ENCODE data around the gene TSPYL4. TPM values are rescaled to one million over a fixed set of nuclear protein-coding genes. Genes with fewer than 3 reads are reported as not detected.

TSPYL4 gene
- 13.6 TPM for total RNA-seq
- long read RNA-seq, full-length matches to known transcripts, result 6 of 6 reads
- long read RNA-seq, partial matches to known transcripts, result 0 of 6 reads
- long read RNA-seq, other reads (novel, unspliced or antisense), result 0 of 6 reads

DNA sequence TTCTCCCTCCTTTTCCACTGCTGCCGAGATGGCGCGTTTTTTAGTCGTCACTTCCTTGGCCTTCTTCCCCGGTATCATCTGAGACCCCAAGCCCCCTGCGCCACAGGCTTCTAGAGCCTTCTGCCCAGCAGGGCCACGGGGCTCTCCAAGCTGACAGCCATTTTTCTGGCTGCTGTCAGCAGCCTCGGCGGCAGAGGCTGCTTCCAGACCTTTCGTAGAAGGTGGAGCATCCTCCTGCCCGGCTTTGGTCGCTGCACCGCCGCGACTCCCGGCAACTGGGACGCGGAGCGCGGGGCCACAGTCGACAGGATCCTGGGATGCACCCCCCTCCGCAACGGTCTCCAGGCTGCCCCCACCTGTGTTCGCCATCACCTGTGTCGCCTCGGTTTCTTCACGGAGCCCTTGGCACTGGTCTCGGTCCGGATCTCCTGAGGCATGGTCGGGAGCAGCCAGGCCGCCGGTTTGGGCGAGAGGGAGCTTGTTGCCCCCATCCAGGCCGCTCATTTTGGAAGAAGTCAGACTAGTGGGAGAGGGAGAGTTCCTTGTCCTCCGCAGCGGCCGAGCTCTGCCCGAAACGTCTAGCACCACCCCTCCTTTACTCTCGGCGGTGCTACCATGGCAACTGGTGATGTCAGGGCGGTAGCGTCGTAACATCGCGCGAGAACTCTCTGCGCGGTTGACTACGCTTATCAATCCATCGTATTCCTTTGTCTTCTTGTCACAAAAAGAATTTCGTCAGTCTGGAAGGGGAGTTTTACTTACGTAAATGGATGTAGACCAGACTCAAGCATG lies at the start of gene TSPYL4:
TSS of gene TSPYL4 (minus strand) at position 571 of the 792 bp plus-strand sequence. CDS start at position 504, 67 bp downstream.
- Histone ChIP-seq H3K36me3 (no peaks in the 10 kb centered on the region), H3K4me3 (peak within 1 kb of the TSS; percentile 87), H3K9me3 (no peaks in the 10 kb centered on the region), H3K27ac (peak within 1 kb of the TSS; percentile 88), H3K27me3 (no peaks in the 10 kb centered on the region), H3K4me1 (peaks cover 42% of the 10 kb centered on the region)
- TF ChIP-seq, protein P1, sequence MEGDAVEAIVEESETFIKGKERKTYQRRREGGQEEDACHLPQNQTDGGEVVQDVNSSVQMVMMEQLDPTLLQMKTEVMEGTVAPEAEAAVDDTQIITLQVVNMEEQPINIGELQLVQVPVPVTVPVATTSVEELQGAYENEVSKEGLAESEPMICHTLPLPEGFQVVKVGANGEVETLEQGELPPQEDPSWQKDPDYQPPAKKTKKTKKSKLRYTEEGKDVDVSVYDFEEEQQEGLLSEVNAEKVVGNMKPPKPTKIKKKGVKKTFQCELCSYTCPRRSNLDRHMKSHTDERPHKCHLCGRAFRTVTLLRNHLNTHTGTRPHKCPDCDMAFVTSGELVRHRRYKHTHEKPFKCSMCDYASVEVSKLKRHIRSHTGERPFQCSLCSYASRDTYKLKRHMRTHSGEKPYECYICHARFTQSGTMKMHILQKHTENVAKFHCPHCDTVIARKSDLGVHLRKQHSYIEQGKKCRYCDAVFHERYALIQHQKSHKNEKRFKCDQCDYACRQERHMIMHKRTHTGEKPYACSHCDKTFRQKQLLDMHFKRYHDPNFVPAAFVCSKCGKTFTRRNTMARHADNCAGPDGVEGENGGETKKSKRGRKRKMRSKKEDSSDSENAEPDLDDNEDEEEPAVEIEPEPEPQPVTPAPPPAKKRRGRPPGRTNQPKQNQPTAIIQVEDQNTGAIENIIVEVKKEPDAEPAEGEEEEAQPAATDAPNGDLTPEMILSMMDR (IDR thresholded peaks at IDR 0.05), result no peak
- intact Hi-C loops (cut with DNase I), result no loop called here
- ATAC-seq (peak; percentile 98), DNase-seq (peak; percentile 95)

DNA sequence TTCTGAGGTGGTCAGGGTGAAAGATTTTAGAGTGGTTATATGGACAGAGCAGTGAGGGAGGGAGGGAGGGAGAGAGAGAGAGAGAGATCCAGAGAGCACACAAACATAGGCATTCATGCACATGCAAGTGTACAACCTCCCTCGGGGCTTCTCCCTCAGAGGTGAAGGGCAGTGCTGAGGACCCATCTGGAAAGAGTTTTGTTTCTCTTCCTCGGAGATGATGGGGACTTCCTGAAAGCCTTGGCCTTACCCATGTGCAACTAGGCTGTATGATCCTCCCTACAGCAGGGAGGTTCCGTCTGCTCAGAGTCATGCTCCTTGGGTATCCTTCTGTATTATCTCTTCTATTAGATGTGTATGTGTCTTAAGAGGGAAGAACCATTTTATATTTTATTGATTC lies 47.2 kb upstream of the TSPYL4 start:
- TF ChIP-seq, protein P1 (IDR thresholded peaks at IDR 0.05), result no peak
- H3K4me3 ChIP-seq, result no peak overlapping the region
- H3K36me3 ChIP-seq, result no peaks in the 10 kb centered on the region
- DNase-seq (no peak), ATAC-seq (no peak)
- H3K9me3 ChIP-seq, result peaks cover 8% of the 10 kb centered on the region
- intact Hi-C loops (cut with DNase I), result no loop called here
- H3K27ac ChIP-seq, result no peak overlapping the region
- no peaks in the 10 kb centered on the region for H3K4me1 ChIP-seq
- H3K27me3 ChIP-seq, result no peaks in the 10 kb centered on the region

DNA sequence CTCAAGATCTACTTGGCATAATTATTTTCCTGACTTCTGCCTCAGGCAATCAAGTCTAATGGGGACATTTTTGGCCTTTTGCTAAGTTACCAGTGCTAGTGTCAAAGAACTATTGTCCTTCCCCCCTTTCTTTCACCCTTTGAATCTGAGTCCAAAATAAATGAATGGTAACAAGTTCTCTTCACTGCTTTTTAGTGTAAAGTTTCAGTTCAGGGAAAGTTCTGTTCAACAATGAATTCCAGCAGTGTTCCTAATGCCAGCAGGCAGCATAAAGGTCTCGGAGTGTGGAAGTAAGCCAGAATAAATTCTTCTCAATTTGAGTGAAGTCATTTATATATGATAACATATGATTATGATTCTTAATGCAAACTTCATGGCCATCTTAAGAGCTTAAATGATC lies 46.7 kb upstream of the TSPYL4 start:
- intact Hi-C loops (cut with DNase I), result no loop called here
- no peak overlapping the region for H3K4me3 ChIP-seq
- no peaks in the 10 kb centered on the region for H3K36me3 ChIP-seq
- H3K27me3 ChIP-seq, result no peaks in the 10 kb centered on the region
- no peak overlapping the region for H3K27ac ChIP-seq
- no peaks in the 10 kb centered on the region for H3K4me1 ChIP-seq
- H3K9me3 ChIP-seq, result peaks cover 8% of the 10 kb centered on the region
- ATAC-seq, result no peak
- no peak for DNase-seq
- TF ChIP-seq, protein P1 (IDR thresholded peaks at IDR 0.05), result no peak

DNA sequence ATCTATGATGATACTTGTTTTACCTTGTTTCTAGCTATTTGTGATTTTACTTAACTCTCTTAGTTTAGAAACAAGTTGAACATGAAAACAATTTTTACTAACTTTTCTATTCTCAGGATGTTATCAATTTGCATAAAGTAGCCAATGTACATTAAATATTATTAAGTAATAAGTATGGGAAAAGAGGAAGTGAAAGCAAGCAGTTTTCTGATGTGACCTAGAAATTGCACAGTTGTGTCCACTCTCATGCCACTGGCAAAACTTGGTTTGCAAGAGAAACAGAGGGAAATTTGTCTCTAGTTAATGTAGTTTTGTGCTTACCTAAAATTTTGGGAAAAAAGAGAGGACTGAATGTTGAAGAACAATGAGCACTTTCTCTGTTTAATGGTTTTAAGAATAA lies 45.1 kb upstream of the TSPYL4 start:
- H3K36me3 ChIP-seq, result no peaks in the 10 kb centered on the region
- no peaks in the 10 kb centered on the region for H3K4me1 ChIP-seq
- H3K4me3 ChIP-seq, result no peak overlapping the region
- intact Hi-C loops (cut with DNase I), result no loop called here
- DNase-seq (no peak), ATAC-seq (no peak)
- TF ChIP-seq, protein P1 (IDR thresholded peaks at IDR 0.05), result no peak
- peaks cover 8% of the 10 kb centered on the region for H3K9me3 ChIP-seq
- H3K27me3 ChIP-seq, result no peaks in the 10 kb centered on the region
- H3K27ac ChIP-seq, result no peak overlapping the region

DNA sequence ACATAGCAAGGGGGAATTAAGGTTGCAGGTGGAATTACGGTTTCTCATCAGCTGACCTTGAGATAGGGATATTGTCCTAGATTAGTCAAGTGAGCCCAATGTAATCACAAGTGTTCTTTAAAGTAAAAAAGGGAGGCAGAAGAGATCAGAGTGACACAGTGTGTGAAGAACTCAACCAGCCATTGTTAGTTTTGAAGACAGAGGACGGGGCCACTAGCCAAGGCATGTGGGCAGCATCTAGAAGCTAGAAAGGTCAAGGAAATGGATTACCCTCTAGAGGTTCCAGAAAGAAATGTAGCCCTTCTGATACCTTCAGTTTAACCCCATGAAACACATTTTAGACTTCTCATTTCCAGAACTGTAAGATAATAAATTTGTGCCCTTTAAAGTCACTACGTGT lies 44.4 kb upstream of the TSPYL4 start:
- ATAC-seq (no peak), DNase-seq (no peak)
- no peaks in the 10 kb centered on the region for H3K36me3 ChIP-seq
- TF ChIP-seq, protein P1 (IDR thresholded peaks at IDR 0.05), result no peak
- intact Hi-C loops (cut with DNase I), result no loop called here
- H3K9me3 ChIP-seq, result peaks cover 8% of the 10 kb centered on the region
- H3K27ac ChIP-seq, result no peak overlapping the region
- H3K4me1 ChIP-seq, result no peaks in the 10 kb centered on the region
- H3K27me3 ChIP-seq, result no peaks in the 10 kb centered on the region
- no peak overlapping the region for H3K4me3 ChIP-seq

Measured in upper lobe of right lung (tissue), 1 donor.